GM10248 (cell line): ENCODE measurements around the gene CINP.
"Not testable (repeated sequence)": the region's sequence is repeated elsewhere in the genome, so short reads cannot be mapped to it uniquely, and the experiment has no call there.

Experiments
- CTCF ChIA-PET: fragments of 300-600 bp; sonication (Branson Sonifier 250); formaldehyde crosslinking; extraction: SDS; loops from one replicate; lab custom pipeline; 2021; ENCODE audit warnings: antibody characterized with exemption; lab: Yijun Ruan, JAX
- POLR2A ChIA-PET: fragments of 350-650 bp; sonication (Branson Sonifier 250); formaldehyde crosslinking; extraction: SDS; loops from one replicate; lab custom pipeline; 2020; ENCODE audit warnings: antibody characterized with exemption; lab: Yijun Ruan, JAX
- DNase-seq: peaks from one replicate; pipeline ENCODE4 v3.0.0; 2012; ENCODE audit errors: extremely low spot score
- CTCF ChIP-seq: IDR thresholded peaks from 2 replicates; pipeline ENCODE4 v1.5.1; 2012; ENCODE audit warnings: mild to moderate bottlenecking, low read depth; ENCODE audit errors: extremely low read depth, missing control alignments, control extremely low read depth

Gene CINP

GRCh38 chr14:102303664-102304063 is 59.0 kb downstream of the CINP start:
- CTCF ChIA-PET, result interaction anchor here (0.8 to 4.5 kb wide), 4 partner anchors 11 to 206 kb away, joined by 3 to 37 read pairs (median 12); no protein-coding TSS in a partner anchor
- POLR2A ChIA-PET, result no interaction called here
- no peak for TF ChIP-seq CTCF
- DNase-seq, result no peak

DNA sequence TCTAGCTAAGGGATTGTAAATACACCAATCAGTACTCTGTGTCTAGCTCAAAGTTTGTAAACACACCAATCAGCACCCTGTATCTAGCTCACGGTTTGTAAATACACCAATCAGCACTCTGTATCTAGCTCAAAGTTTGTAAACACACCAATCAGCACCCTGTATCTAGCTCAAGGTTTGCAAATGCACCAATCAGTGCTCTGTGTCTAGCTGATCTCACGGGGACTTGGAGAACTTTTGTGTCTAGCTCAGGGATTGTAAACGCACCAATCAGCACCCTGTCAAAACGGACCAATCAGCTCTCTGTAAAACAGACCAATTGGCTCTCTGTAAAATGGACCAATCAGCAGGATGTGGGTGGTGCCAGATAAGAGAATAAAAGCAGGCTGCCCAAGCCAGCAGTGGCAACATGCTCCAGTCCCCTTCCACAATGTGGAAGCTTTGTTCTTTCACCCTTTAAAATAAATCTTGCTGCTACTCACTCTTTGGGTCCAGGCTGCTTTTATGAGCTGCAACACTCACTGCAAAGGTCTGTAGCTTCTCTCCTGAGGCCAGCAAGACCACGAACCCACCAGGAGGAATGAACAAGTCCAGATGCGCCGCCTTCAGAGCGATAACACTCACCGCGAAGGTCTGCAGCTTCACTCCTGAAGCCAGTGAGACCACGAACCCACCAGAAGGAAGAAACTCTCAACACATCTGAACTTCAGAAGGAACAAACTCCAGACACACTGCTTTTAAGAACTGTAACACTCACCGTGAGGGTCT is 64.2 kb downstream of the CINP start:
- CTCF ChIA-PET, result interaction anchor here (1.1 to 1.3 kb wide), 2 partner anchors 18 to 22 kb away, joined by 3 to 5 read pairs; no protein-coding TSS in a partner anchor
- POLR2A ChIA-PET, result not testable (repeated sequence)

More for the DNA sequence above, 64.2 kb downstream of the CINP start:
- DNase-seq, result not testable (repeated sequence)
